Gastroesophageal sphincter (tissue), 4 donors: ENCODE results near the gene LARGE1. TPM values are rescaled to one million over a fixed set of nuclear protein-coding genes. Genes with fewer than 3 reads are reported as not detected.

ENCODE experiments used
- ATAC-seq: fragments of 150-250 bp; one replicate; pipeline ENCODE4 v1.9.1; 2016; ENCODE audit warnings: mild to moderate bottlenecking, moderate library complexity
- H3K27ac ChIP-seq, 4 donors: fragments of 200-600 bp; sonication (generic) in 3 of 4; 1 replicate in 3 of 4; 2 replicates in 1 of 4; pipeline ENCODE4 v1.5.1; 2016 to 2019
- H3K27me3 ChIP-seq: fragments of 200-600 bp; sonication (generic); one replicate; pipeline ENCODE4 v1.5.1; 2019
- H3K36me3 ChIP-seq, 2 donors: fragments of 200-600 bp; sonication (generic); one replicate each; pipeline ENCODE4 v1.5.1; 2019; ENCODE audit warnings: control low read depth in 1 of 2
- H3K4me1 ChIP-seq, 3 donors: fragments of 200-600 bp; sonication (generic); 1 replicate in 2 of 3; 2 replicates in 1 of 3; pipeline ENCODE4 v1.5.1; 2016 to 2019; ENCODE audit warnings: control low read depth in 2 of 3
- H3K4me3 ChIP-seq, 2 donors: fragments of 200-600 bp; sonication (generic); one replicate each; pipeline ENCODE4 v1.5.1; 2019; ENCODE audit warnings: mild to moderate bottlenecking in 1 of 2, moderate library complexity in 1 of 2
- H3K9me3 ChIP-seq, 3 donors: fragments of 200-600 bp; sonication (generic); one replicate each; pipeline ENCODE4 v1.5.1; 2017 to 2019; ENCODE audit warnings: control low read depth in 2 of 3
- EP300 ChIP-seq: sonication (generic); formaldehyde crosslinking; IDR thresholded peaks from one replicate; pipeline ENCODE4 v1.6.1; 2017; ENCODE audit warnings: antibody characterized with exemption, mild to moderate bottlenecking
- POLR2A ChIP-seq, 2 donors: fragments of 450-650 bp; IDR thresholded peaks; one replicate each; pipeline ENCODE4 v1.6.1; 2017; ENCODE audit warnings: antibody characterized with exemption in 2 of 2, mild to moderate bottlenecking in 2 of 2, moderate library complexity in 1 of 2
- POLR2AphosphoS5 ChIP-seq: sonication (generic); formaldehyde crosslinking; IDR thresholded peaks from one replicate; pipeline ENCODE4 v1.6.1; 2017; ENCODE audit warnings: antibody characterized with exemption
- WGBS, 2 donors: methylation state at CpG; one replicate each; pipeline ENCODE4 v1.1.5; 2018; ENCODE audit warnings: low coverage in 1 of 2; 5-methylcytosine and 5-hydroxymethylcytosine counted together
- total RNA-seq, 4 donors: library from RNA; depleted of rRNA; stranded (reverse); fragments of >200 nt; gene quantifications; one replicate each; pipeline ENCODE4 v1.1.0, GENCODE V29; 2016
- TF ChIP-seq, protein P1 (sequence below), 4 experiments: fragments of 200-600 bp in 2 of 4; fragments of 450-650 bp in 2 of 4; sonication (generic) in 1 of 4; IDR thresholded peaks; one replicate each; pipeline ENCODE4 v1.5.1; 2017 to 2019; ENCODE audit warnings: antibody characterized with exemption in 4 of 4, mild to moderate bottlenecking in 2 of 4, moderate library complexity in 2 of 4

Gene LARGE1
- total RNA-seq, 4 donors from 2014 or later = 23.0 to 67.8 (median 48.0) TPM

DNA sequence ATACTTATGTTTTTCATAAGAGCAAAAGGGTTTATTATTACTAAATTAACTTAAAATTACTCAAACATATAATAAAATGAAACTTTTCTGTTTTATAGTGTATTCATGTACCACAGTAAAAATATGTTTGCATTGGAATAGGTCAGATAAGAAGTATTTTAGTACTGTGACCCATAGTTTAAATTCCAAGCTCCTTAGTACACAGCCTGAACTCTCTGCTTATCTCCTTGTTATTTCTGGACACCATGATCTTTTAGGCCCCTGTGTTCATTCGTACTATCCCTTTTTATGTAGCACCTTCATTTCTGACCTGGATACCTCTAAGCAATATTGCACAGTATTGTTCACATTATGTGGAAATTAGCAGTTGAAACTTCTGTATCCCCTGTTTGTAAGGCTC is 565.3 kb downstream of the LARGE1 start:
- H3K4me3 ChIP-seq = no peak overlapping the region
- H3K9me3 ChIP-seq = no peaks in the 10 kb centered on the region
- WGBS, 2 donors = 62 to 87% methylated on average over 1 of the region's 1 CpG
- TF ChIP-seq POLR2A (IDR thresholded peaks at IDR 0.05) = no peak
- H3K36me3 ChIP-seq = peaks cover 0 to 28% of the 10 kb centered on the region in 2 donors
- H3K27me3 ChIP-seq = no peaks in the 10 kb centered on the region
- no peak overlapping the region for H3K27ac ChIP-seq
- H3K4me1 ChIP-seq = no peaks in the 10 kb centered on the region
- ATAC-seq = no peak

DNA sequence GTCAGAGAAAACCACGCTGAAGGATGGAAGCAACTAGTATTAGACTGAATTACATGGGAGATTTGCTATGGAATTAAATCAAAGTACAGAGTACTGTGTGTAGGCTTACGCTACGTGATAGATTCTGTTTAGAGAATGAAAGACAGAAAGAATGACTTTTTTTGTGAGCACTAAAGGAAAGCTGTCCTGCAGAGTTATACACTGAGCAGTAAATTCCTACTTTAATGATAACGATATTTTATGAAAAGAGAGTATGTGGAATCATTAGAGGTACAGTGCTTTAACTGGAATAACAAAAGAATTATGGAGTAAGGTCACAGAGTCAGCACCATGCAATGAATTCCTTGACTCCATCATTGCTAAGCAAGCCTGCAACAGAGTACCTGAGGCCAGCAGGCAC is 566.8 kb downstream of the LARGE1 start:
- Histone ChIP-seq H3K9me3 (no peaks in the 10 kb centered on the region), H3K36me3 (peaks cover 0 to 29% of the 10 kb centered on the region in 2 donors), H3K4me1 (no peaks in the 10 kb centered on the region), H3K4me3 (no peak overlapping the region), H3K27me3 (no peaks in the 10 kb centered on the region), H3K27ac (no peak overlapping the region)
- 89 to 95% methylated on average over 3 to 4 of the region's 4 CpGs for WGBS, 2 donors
- no peak for ATAC-seq
- TF ChIP-seq POLR2AphosphoS5 = no peak
- no peak for TF ChIP-seq EP300
- TF ChIP-seq, protein P1, sequence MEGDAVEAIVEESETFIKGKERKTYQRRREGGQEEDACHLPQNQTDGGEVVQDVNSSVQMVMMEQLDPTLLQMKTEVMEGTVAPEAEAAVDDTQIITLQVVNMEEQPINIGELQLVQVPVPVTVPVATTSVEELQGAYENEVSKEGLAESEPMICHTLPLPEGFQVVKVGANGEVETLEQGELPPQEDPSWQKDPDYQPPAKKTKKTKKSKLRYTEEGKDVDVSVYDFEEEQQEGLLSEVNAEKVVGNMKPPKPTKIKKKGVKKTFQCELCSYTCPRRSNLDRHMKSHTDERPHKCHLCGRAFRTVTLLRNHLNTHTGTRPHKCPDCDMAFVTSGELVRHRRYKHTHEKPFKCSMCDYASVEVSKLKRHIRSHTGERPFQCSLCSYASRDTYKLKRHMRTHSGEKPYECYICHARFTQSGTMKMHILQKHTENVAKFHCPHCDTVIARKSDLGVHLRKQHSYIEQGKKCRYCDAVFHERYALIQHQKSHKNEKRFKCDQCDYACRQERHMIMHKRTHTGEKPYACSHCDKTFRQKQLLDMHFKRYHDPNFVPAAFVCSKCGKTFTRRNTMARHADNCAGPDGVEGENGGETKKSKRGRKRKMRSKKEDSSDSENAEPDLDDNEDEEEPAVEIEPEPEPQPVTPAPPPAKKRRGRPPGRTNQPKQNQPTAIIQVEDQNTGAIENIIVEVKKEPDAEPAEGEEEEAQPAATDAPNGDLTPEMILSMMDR (IDR thresholded peaks at IDR 0.05) = no peak
- no peak for TF ChIP-seq POLR2A (IDR thresholded peaks at IDR 0.05)

DNA sequence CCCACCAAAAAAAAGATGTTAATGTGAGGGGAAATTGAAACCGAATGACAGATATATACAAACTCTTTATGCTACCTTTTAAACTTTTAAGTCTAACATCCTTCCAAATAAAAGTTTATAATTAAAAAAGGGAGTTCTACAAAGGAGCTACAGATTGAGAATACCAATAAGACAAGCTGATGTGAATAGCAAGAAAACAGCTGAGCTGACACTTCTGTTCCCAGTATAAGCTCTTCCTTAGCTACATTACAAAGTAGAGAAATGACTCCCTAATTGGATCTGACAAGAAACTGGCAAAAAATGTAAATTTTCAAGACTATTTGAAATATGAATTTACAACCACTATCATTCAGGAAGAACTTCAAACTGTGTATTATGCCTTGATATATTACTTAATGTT is 567.5 kb downstream of the LARGE1 start:
- 60 to 80% methylated on average over 1 of the region's 1 CpG for WGBS, 2 donors
- H3K27me3 ChIP-seq = no peaks in the 10 kb centered on the region
- H3K4me1 ChIP-seq = no peaks in the 10 kb centered on the region
- no peak overlapping the region for H3K4me3 ChIP-seq
- TF ChIP-seq POLR2AphosphoS5 (no peak), EP300 (no peak), POLR2A (IDR thresholded peaks at IDR 0.05) (no peak)
- TF ChIP-seq, protein P1 (IDR thresholded peaks at IDR 0.05) = no peak
- peaks cover 0 to 23% of the 10 kb centered on the region in 2 donors for H3K36me3 ChIP-seq
- ATAC-seq = no peak
- H3K27ac ChIP-seq = no peak overlapping the region
- no peaks in the 10 kb centered on the region for H3K9me3 ChIP-seq

DNA sequence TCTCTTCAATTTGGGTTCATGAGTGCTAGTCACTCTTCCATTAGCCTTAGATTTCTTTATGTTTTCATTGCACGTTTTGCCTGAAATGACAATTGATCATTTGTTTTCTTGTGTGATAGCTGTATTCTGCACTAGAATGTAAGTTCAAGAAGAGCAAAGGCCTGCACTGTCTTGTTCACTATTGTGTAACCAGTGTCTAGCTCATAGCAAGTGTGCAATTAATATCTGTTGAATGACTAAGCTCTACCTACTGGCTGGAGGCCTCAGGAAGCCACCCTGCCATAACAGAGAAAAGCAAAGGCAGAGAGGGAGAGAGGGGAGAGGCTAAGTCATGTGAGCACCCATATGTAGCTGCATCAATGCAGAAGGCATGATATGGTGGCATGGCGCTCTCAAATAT is 569.3 kb downstream of the LARGE1 start:
- 75 to 77% methylated on average over 2 of the region's 2 CpGs for WGBS, 2 donors
- ATAC-seq = no peak
- no peak for TF ChIP-seq POLR2AphosphoS5
- TF ChIP-seq, protein P1 (IDR thresholded peaks at IDR 0.05) = no peak
- no peak for TF ChIP-seq POLR2A (IDR thresholded peaks at IDR 0.05)
- TF ChIP-seq EP300 = no peak

DNA sequence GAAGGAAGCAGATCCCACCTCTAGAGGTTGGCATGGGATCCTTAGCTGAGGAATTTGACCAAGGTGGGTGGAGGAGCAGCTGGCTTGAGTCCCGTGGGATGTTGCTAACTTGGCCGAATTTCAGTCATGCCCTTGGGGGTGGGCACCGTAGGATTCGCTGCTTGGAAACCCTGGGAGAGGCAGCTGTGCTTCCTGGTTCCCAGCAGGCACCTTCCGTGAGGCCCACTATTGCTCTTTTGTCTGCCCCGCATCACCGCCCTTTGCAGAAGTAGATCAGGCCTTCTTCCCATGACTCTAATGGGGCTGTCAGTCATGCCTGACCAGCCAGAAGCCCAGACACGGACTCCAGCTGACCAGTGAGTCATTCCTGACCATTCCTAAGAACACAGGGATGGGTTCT is 569.8 kb downstream of the LARGE1 start:
- no peak for ATAC-seq
- Histone ChIP-seq H3K4me1 (no peaks in the 10 kb centered on the region), H3K4me3 (no peak overlapping the region), H3K27ac (no peak overlapping the region), H3K36me3 (peaks cover 0 to 13% of the 10 kb centered on the region in 2 donors), H3K9me3 (no peaks in the 10 kb centered on the region), H3K27me3 (no peaks in the 10 kb centered on the region)
- TF ChIP-seq, protein P1 (IDR thresholded peaks at IDR 0.05) = no peak
- TF ChIP-seq EP300 = no peak
- no peak for TF ChIP-seq POLR2AphosphoS5
- no peak for TF ChIP-seq POLR2A (IDR thresholded peaks at IDR 0.05)
- 96 to 100% methylated on average over 3 to 5 of the region's 8 CpGs for whole genome bisulfite sequencing, 2 donors

More for the DNA sequence above, 569.3 kb downstream of the LARGE1 start:
- Histone ChIP-seq H3K4me3 (no peak overlapping the region), H3K27ac (no peak overlapping the region), H3K4me1 (no peaks in the 10 kb centered on the region), H3K27me3 (no peaks in the 10 kb centered on the region), H3K36me3 (peaks cover 0 to 13% of the 10 kb centered on the region in 2 donors), H3K9me3 (no peaks in the 10 kb centered on the region)
